NCI-H82 (cell line): Measurements from ENCODE around the gene NCOR1.
"Not testable (repeated sequence)": the region's sequence is repeated elsewhere in the genome, so short reads cannot be mapped to it uniquely, and the experiment has no call there.

Source experiments
- DNase-seq: peaks from one replicate; lab custom pipeline; 2025; lab: John Stamatoyannopoulos, UW

The NCOR1 gene

GRCh38 chr17:16086957-16087356 lies 128.4 kb downstream of the NCOR1 start:
- DNase-seq: no peak

- no peak for DNase-seq
These were observed 130.2 kb downstream of the NCOR1 start for GRCh38 chr17:16085066-16085699.

GRCh38 chr17:16083223-16083622 lies 132.1 kb downstream of the NCOR1 start:
- no peak for DNase-seq

- DNase-seq: no peak
These were observed 133.7 kb downstream of the NCOR1 start for GRCh38 chr17:16081507-16082087.

- no peak for DNase-seq
These were observed 135.0 kb downstream of the NCOR1 start for GRCh38 chr17:16080366-16080765.

- no peak for DNase-seq
These were observed 139.4 kb downstream of the NCOR1 start for GRCh38 chr17:16075949-16076348.

GRCh38 chr17:16074423-16074822 lies 140.9 kb downstream of the NCOR1 start:
- no peak for DNase-seq

- DNase-seq: no peak
These were observed 141.5 kb downstream of the NCOR1 start for GRCh38 chr17:16073845-16074244.

GRCh38 chr17:16072031-16072430 lies 143.3 kb downstream of the NCOR1 start:
- no peak for DNase-seq

GRCh38 chr17:16068323-16068722 lies 147.0 kb downstream of the NCOR1 start:
- DNase-seq: no peak

- no peak for DNase-seq
These were observed 149.2 kb downstream of the NCOR1 start for GRCh38 chr17:16066125-16066524.

GRCh38 chr17:16061631-16062030 lies 153.7 kb downstream of the NCOR1 start:
- no peak for DNase-seq

- not testable (repeated sequence) for DNase-seq
These were observed 160.2 kb downstream of the NCOR1 start for GRCh38 chr17:16055139-16055538.

GRCh38 chr17:16052486-16052885 lies 162.8 kb downstream of the NCOR1 start:
- DNase-seq: no peak

- DNase-seq: no peak
These were observed 164.5 kb downstream of the NCOR1 start for GRCh38 chr17:16050844-16051243.

GRCh38 chr17:16048811-16049449 lies 166.4 kb downstream of the NCOR1 start:
- no peak for DNase-seq

- DNase-seq: no peak
These were observed 168.4 kb downstream of the NCOR1 start for GRCh38 chr17:16046966-16047365.

- DNase-seq: no peak
These were observed 170.8 kb downstream of the NCOR1 start for GRCh38 chr17:16044487-16044886.

GRCh38 chr17:16040710-16041251 lies 174.6 kb downstream of the NCOR1 start:
- no peak for DNase-seq

GRCh38 chr17:16037636-16038035 lies 177.7 kb downstream of the NCOR1 start:
- DNase-seq: no peak

GRCh38 chr17:16036261-16036660 lies 179.1 kb downstream of the NCOR1 start:
- no peak for DNase-seq

- DNase-seq: no peak
These were observed 181.5 kb downstream of the NCOR1 start for GRCh38 chr17:16033729-16034349.
